Neuron (in vitro differentiated cells): ENCODE data around the gene PRKD1.
"Not testable (repeated sequence)": the region's sequence is repeated elsewhere in the genome, so short reads cannot be mapped to it uniquely, and the experiment has no call there.

ENCODE experiments used
- H2AFZ ChIP-seq: one replicate; pipeline ENCODE4 v1.6.1; 2013; ENCODE audit warnings: low read depth, mild to moderate bottlenecking, inconsistent platforms, low read length, moderate library complexity
- H3K27me3 ChIP-seq: one replicate; pipeline ENCODE4 v1.6.1; 2013; ENCODE audit warnings: low read length; ENCODE audit not compliant: insufficient read depth
- H3K36me3 ChIP-seq: one replicate; pipeline ENCODE4 v1.6.1; 2013; ENCODE audit warnings: low read length; ENCODE audit not compliant: insufficient read depth
- H3K4me1 ChIP-seq: one replicate; pipeline ENCODE4 v1.6.1; 2013; ENCODE audit warnings: low read length; ENCODE audit not compliant: insufficient read depth
- H3K4me3 ChIP-seq: 2 replicates; pipeline ENCODE4 v1.5.1; 2013; ENCODE audit warnings: mild to moderate bottlenecking, low read length, moderate library complexity
- H3K9me3 ChIP-seq: one replicate; pipeline ENCODE4 v1.6.1; 2013; ENCODE audit warnings: low read length

The PRKD1 gene

DNA sequence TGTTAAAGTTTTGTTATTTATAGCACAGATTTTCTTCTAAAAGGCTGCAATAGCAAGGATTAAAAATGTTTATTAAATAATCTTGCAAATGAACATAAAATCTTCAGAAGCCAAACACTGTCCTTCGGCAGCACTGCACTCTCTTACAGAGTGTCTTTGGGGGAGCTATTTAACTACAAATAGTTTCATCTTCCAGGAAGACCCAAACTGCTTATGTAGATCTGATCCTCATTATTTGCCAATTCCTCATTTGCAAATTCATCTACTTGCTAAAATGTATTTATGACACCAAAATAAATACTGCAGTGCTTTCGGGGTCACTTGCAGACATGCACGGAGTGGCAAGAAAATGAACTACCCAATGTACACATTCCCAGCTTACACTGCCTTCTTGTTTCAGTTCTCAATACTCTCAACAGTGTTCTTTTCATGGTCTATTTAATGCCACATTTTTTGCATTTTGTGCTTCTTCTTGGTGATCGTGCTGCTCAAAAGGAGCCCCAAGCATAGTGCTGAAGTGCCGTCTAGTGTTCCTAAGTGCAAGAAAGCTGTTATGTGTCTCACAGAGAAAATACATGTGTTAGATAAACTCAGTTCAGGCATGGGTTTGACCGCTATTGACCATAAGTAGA, 128.1 kb downstream of the PRKD1 start:
- no peaks in the 10 kb centered on the region for H3K27me3 ChIP-seq
- H2AFZ ChIP-seq = no peak overlapping the region
- no peaks in the 10 kb centered on the region for H3K9me3 ChIP-seq
- H3K4me1 ChIP-seq = peaks cover 6% of the 10 kb centered on the region
- no peaks in the 10 kb centered on the region for H3K36me3 ChIP-seq
- no peak overlapping the region for H3K4me3 ChIP-seq

DNA sequence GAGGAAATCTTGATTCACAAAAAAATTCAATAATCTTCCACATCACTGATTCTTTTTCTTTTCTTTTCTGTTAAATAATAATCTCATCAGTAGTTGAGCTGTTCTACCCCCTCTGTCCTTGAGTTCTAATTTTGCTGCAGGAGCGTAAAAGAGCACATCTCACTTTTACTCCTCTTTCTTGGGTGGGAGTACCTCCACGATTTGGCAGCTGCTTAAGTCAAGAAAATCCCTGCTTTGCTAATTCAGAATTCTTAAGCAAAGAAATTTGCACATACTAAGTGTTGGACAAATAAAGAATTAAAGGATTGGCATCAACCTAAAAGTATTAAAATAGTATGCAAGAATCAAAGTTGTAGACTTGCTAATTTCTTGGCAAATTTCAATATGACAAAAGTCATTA, 128.8 kb downstream of the PRKD1 start:
- Histone ChIP-seq H3K4me1 (peaks cover 10% of the 10 kb centered on the region), H2AFZ (no peak overlapping the region), H3K4me3 (no peak overlapping the region), H3K27me3 (no peaks in the 10 kb centered on the region), H3K36me3 (no peaks in the 10 kb centered on the region), H3K9me3 (no peaks in the 10 kb centered on the region)

DNA sequence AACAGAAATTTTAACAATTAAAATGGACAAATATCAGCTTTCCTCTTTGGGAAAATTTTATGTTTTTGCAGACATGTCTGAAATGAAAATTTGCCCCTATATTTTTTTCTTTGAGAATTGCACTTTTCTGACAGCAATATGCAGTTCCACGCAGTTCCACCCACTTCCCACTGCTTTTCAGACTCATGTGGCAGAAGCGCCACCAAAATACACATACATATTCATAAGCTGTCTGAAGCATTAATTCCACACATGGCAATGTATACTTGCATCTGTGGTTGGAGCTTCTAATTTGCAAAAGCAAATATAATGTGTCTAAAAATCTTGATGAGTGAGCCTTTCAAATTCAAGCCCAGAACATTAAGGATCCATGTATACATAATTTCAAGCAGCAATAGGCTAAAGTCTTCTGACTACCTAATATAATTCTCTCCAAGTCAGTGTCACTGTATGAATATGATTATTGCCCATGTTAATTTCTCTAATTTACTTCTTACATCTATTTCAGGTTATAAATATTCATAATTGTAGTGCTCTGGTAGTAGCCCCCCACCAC, 129.5 kb downstream of the PRKD1 start:
- no peak overlapping the region for H3K4me3 ChIP-seq
- H3K9me3 ChIP-seq = no peaks in the 10 kb centered on the region
- H3K27me3 ChIP-seq = no peaks in the 10 kb centered on the region
- H2AFZ ChIP-seq = no peak overlapping the region
- H3K4me1 ChIP-seq = peaks cover 10% of the 10 kb centered on the region
- H3K36me3 ChIP-seq = no peaks in the 10 kb centered on the region

- Histone ChIP-seq H3K4me3 (no peak overlapping the region), H3K27me3 (no peaks in the 10 kb centered on the region), H3K36me3 (no peaks in the 10 kb centered on the region), H3K4me1 (peaks cover 10% of the 10 kb centered on the region), H3K9me3 (no peaks in the 10 kb centered on the region), H2AFZ (no peak overlapping the region)
These were observed 130.8 kb downstream of the PRKD1 start for GRCh38 chr14:29796853-29797252.

DNA sequence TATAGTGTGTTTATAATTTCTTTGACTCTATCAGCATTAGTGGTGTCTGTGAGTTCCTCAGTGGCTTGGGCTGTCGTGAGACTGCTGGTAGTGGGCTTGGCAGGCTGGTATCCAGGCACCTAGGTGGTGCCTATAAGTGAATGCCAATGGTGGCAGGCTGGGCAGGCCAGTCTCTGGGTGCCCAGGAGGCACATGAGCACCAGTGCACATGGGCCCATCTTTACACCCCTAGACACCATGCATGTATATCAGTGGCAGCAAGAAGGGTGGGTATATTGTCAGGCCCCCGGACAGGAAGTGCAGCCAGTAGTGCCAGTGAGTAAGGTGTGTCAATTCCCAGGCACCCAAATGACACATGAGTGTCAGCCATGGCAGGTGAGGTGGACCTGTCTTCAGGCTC, 138.2 kb downstream of the PRKD1 start:
- Histone ChIP-seq H3K27me3 (no peaks in the 10 kb centered on the region), H2AFZ (no peak overlapping the region), H3K9me3 (no peaks in the 10 kb centered on the region), H3K36me3 (no peaks in the 10 kb centered on the region), H3K4me3 (no peak overlapping the region), H3K4me1 (peaks cover 3% of the 10 kb centered on the region)

GRCh38 chr14:29788093-29788492, 139.6 kb downstream of the PRKD1 start:
- no peaks in the 10 kb centered on the region for H3K4me1 ChIP-seq
- H3K27me3 ChIP-seq = no peaks in the 10 kb centered on the region
- H2AFZ ChIP-seq = no peak overlapping the region
- H3K9me3 ChIP-seq = no peaks in the 10 kb centered on the region
- H3K36me3 ChIP-seq = no peaks in the 10 kb centered on the region
- no peak overlapping the region for H3K4me3 ChIP-seq

DNA sequence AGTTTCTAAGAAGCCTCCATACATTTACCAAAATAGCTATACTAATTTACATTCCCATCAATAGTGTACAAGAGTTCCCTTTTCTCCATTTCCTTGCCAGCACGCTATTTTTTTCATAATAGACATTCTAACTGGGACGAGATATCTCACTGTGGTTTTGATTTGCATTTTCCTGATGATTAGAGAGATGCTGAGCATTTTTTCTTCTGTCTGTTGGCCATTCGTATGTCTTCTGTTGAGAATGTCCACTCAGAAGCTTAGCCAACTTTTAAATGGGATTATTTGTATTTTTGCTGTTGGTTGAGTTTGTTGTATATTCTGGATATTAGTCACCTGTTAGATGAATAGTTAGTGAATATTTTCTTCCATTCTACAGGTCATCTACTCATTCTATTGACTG, 144.1 kb downstream of the PRKD1 start:
- Histone ChIP-seq H3K36me3 (no peaks in the 10 kb centered on the region), H3K4me1 (no peaks in the 10 kb centered on the region), H2AFZ (no peak overlapping the region), H3K9me3 (no peaks in the 10 kb centered on the region), H3K27me3 (no peaks in the 10 kb centered on the region), H3K4me3 (no peak overlapping the region)

GRCh38 chr14:29782041-29782440, 145.6 kb downstream of the PRKD1 start:
- Histone ChIP-seq H3K36me3 (no peaks in the 10 kb centered on the region), H2AFZ (no peak overlapping the region), H3K9me3 (no peaks in the 10 kb centered on the region), H3K4me1 (no peaks in the 10 kb centered on the region), H3K27me3 (no peaks in the 10 kb centered on the region), H3K4me3 (no peak overlapping the region)

- H3K9me3 ChIP-seq = not testable (repeated sequence)
These were observed 150.5 kb downstream of the PRKD1 start for GRCh38 chr14:29777142-29777541.

GRCh38 chr14:29773990-29774389, 153.7 kb downstream of the PRKD1 start:
- Histone ChIP-seq H3K4me3 (no peak overlapping the region), H3K27me3 (no peaks in the 10 kb centered on the region), H3K36me3 (no peaks in the 10 kb centered on the region), H3K9me3 (no peaks in the 10 kb centered on the region), H3K4me1 (no peaks in the 10 kb centered on the region), H2AFZ (no peak overlapping the region)

More at GRCh38 chr14:29777142-29777541, 150.5 kb downstream of the PRKD1 start:
- H3K4me1 ChIP-seq, H2AFZ ChIP-seq, H3K27me3 ChIP-seq, H3K36me3 ChIP-seq, H3K4me3 ChIP-seq: not testable (repeated sequence)

GRCh38 chr14:29763342-29763858, 164.2 kb downstream of the PRKD1 start:
- Histone ChIP-seq H3K9me3 (no peaks in the 10 kb centered on the region), H3K4me1 (no peaks in the 10 kb centered on the region), H3K27me3 (no peaks in the 10 kb centered on the region), H3K4me3 (no peak overlapping the region), H2AFZ (no peak overlapping the region), H3K36me3 (no peaks in the 10 kb centered on the region)

DNA sequence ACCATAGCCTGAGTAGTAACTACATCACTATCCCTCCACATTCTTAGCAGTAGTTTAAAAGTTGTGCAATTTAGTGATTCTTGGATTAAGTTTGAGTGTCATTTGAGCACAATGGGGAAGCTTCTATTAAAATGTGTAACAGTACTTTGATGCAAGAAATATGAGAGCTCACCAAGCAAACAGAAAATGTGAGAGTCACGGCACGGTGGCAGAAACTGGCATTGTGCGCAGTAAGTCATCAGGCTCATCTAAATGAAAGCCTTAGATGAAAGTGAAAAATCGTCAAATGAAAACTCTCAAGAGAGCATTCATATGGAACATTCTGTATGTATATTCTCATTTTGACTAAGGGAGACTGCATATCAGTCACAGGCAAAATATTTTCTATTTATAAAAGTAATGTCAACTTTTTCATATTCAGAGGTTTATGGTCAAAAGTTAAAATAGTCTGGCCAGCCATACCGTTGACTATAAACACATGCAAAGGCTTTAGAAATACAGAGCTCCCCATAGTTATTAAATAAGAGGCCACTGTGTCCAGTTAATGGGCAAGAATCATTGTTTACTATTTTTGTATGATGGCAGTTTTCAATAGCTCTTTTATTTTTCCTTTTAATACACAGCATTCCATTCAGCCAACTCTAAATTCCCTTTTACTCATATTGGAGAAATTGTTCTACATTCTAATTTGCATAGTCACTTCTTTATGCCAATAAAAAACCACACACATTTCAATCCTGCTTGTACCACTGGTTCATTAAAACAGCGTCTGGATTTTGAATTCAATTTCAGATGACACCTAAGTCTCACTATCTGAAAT, 167.9 kb downstream of the PRKD1 start:
- Histone ChIP-seq H2AFZ (no peak overlapping the region), H3K9me3 (no peaks in the 10 kb centered on the region), H3K27me3 (no peaks in the 10 kb centered on the region), H3K36me3 (no peaks in the 10 kb centered on the region), H3K4me1 (no peaks in the 10 kb centered on the region), H3K4me3 (no peak overlapping the region)

DNA sequence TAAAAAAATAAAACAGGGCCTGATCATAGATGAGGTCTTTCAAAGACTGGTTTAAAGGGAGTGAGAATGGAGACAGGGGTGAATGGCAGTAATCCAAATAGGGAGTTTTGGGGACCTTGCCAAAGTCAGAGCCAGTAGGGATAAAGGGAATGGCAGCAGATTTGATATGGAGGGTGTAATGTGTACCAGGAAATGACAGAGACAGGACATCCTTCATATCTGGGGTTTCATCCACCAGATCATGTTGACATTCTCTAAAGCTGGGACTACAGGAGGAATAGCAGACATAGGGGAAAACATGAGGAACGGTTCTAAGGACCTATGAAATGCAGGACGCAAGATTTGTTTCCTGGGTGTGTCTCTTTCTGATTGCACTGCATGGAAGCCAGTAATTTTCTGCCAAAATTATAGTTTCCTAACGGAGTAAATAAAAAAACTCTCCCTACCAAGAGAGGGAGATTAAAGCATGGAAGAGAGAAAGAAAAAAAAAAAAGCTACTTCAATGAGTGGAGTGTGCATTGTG, 169.9 kb downstream of the PRKD1 start:
- no peak overlapping the region for H3K4me3 ChIP-seq
- no peak overlapping the region for H2AFZ ChIP-seq
- H3K36me3 ChIP-seq = no peaks in the 10 kb centered on the region
- H3K4me1 ChIP-seq = no peaks in the 10 kb centered on the region
- no peaks in the 10 kb centered on the region for H3K27me3 ChIP-seq
- no peaks in the 10 kb centered on the region for H3K9me3 ChIP-seq
